Glutamatergic neuron (in vitro differentiated cells): ENCODE measurements around the gene TPH1. TPM values are rescaled to one million over a fixed set of nuclear protein-coding genes. Genes with fewer than 3 reads are reported as not detected.
"Not testable (repeated sequence)": the region's sequence is repeated elsewhere in the genome, so short reads cannot be mapped to it uniquely, and the experiment has no call there.

ENCODE experiments used
- DNase-seq: peaks from one replicate; pipeline ENCODE4 v3.0.0; 2022
- H3K27ac Mint-ChIP-seq: one replicate; pipeline ENCODE4 v1.8.0; 2020; ENCODE audit warnings: mild to moderate bottlenecking, mixed read lengths, inconsistent platforms; ENCODE audit not compliant: unreplicated experiment
- H3K27me3 Mint-ChIP-seq: one replicate; pipeline ENCODE4 v1.8.0; 2020; ENCODE audit warnings: mild to moderate bottlenecking, moderate library complexity, mixed read lengths, inconsistent platforms; ENCODE audit not compliant: unreplicated experiment
- H3K36me3 Mint-ChIP-seq: one replicate; pipeline ENCODE4 v1.8.0; 2020; ENCODE audit warnings: mild to moderate bottlenecking, mixed read lengths, inconsistent platforms; ENCODE audit not compliant: unreplicated experiment
- H3K4me1 Mint-ChIP-seq: one replicate; pipeline ENCODE4 v1.8.0; 2020; ENCODE audit warnings: mild to moderate bottlenecking, low read depth, mixed read lengths, inconsistent platforms; ENCODE audit not compliant: unreplicated experiment
- H3K4me3 Mint-ChIP-seq: one replicate; pipeline ENCODE4 v1.8.0; 2020; ENCODE audit warnings: mild to moderate bottlenecking, mixed read lengths, inconsistent platforms; ENCODE audit not compliant: unreplicated experiment
- H3K9me3 Mint-ChIP-seq: one replicate; pipeline ENCODE4 v1.8.0; 2020; ENCODE audit warnings: mild to moderate bottlenecking, moderate library complexity, mixed read lengths, inconsistent platforms; ENCODE audit not compliant: unreplicated experiment
- total RNA-seq: library from RNA; stranded (reverse); fragmentation: NEBNext Ultra II Directional; extraction: Animal tissue kit (Norgen Biotek cat#: 25700); gene quantifications from one replicate; pipeline ENCODE4 v1.2.1, GENCODE V29; 2021; ENCODE audit not compliant: unreplicated experiment
- TF ChIP-seq, protein P1 (sequence below): fragments of 200-600 bp; sonication (generic); IDR thresholded peaks from one replicate; pipeline ENCODE4 v1.5.0; 2021; ENCODE audit not compliant: partially characterized antibody, unreplicated experiment

Gene TPH1
- total RNA-seq, 1 donor from 2014 or later, result 0.83 TPM

DNA sequence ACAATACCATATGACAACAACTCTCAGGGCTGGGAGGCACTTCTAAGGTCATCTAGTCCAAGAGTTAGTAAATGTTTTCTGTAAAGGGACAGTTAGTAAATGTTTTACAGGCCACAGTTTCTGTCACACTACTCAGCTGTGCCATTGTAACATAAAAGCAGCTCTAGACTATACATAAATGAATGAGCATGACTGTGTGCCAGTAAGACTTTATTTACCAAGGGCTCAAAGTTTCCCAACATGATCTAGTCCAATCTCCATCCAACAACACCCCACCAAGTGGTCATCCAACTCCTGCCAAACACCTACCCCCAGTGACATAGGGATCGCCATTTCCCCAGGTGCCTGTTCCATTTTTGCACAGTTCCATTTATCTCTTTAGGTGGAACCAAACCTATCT, 45.3 kb downstream of the TPH1 start:
- TF ChIP-seq, protein P1, sequence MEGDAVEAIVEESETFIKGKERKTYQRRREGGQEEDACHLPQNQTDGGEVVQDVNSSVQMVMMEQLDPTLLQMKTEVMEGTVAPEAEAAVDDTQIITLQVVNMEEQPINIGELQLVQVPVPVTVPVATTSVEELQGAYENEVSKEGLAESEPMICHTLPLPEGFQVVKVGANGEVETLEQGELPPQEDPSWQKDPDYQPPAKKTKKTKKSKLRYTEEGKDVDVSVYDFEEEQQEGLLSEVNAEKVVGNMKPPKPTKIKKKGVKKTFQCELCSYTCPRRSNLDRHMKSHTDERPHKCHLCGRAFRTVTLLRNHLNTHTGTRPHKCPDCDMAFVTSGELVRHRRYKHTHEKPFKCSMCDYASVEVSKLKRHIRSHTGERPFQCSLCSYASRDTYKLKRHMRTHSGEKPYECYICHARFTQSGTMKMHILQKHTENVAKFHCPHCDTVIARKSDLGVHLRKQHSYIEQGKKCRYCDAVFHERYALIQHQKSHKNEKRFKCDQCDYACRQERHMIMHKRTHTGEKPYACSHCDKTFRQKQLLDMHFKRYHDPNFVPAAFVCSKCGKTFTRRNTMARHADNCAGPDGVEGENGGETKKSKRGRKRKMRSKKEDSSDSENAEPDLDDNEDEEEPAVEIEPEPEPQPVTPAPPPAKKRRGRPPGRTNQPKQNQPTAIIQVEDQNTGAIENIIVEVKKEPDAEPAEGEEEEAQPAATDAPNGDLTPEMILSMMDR, result no peak
- Mint-ChIP-seq H3K27me3 (no peaks in the 10 kb centered on the region), H3K4me1 (no peaks in the 10 kb centered on the region), H3K27ac (no peak overlapping the region), H3K36me3 (peaks cover 4% of the 10 kb centered on the region), H3K4me3 (no peak overlapping the region), H3K9me3 (no peaks in the 10 kb centered on the region)
- DNase-seq, result no peak

GRCh38 chr11:18000128-18000527, 45.9 kb downstream of the TPH1 start:
- not testable (repeated sequence) for H3K9me3 Mint-ChIP-seq, DNase-seq, H3K36me3 Mint-ChIP-seq, H3K4me1 Mint-ChIP-seq, H3K27me3 Mint-ChIP-seq, H3K4me3 Mint-ChIP-seq, H3K27ac Mint-ChIP-seq

Other genes with a start within 250 kb of the TPH1 start
- 42.5 TPM for gene SERGEF, start 33.2 kb downstream of the TPH1 start, total RNA-seq
- 32.4 TPM for gene SAAL1, start 59.8 kb upstream of the TPH1 start, total RNA-seq
- not detected for gene MRGPRX3, start 86.3 kb upstream of the TPH1 start, total RNA-seq
- not detected for gene MRGPRX4, start 126.6 kb upstream of the TPH1 start, total RNA-seq
- gene SAA4, start 190.5 kb upstream of the TPH1 start, total RNA-seq, result not detected
- gene SAA2, start 202.4 kb upstream of the TPH1 start, total RNA-seq, result 0.44 TPM
- gene SAA1, start 220.0 kb upstream of the TPH1 start, total RNA-seq, result not detected